Calu3 (cell line): ENCODE measurements around the gene CHI3L2. TPM values are rescaled to one million over a fixed set of nuclear protein-coding genes. Genes with fewer than 3 reads are reported as not detected.

Experiments used
- BruUV-seq: library from RNA; stranded (reverse); fragments of 400-500 nt; replicated peaks from 2 replicates; lab custom pipeline; 2021; lab: Mats Ljungman, UMichigan
- CTCF ChIA-PET: fragments of 300-600 bp; sonication (Branson Sonifier 250); formaldehyde crosslinking; loops from one replicate; lab custom pipeline; 2022; ENCODE audit warnings: antibody characterized with exemption; lab: Charles Lee
- DNase-seq: peaks from one replicate; pipeline ENCODE4 v3.0.0; 2022
- H3K27ac Mint-ChIP-seq: one replicate; pipeline ENCODE4 v1.8.0; 2022; ENCODE audit warnings: mixed read lengths; ENCODE audit not compliant: unreplicated experiment
- H3K27me3 Mint-ChIP-seq: one replicate; pipeline ENCODE4 v1.8.0; 2022; ENCODE audit warnings: mixed read lengths; ENCODE audit not compliant: unreplicated experiment
- H3K36me3 Mint-ChIP-seq: one replicate; pipeline ENCODE4 v1.8.0; 2022; ENCODE audit warnings: mild to moderate bottlenecking, moderate library complexity, mixed read lengths; ENCODE audit not compliant: insufficient read depth, unreplicated experiment
- H3K4me1 Mint-ChIP-seq: one replicate; pipeline ENCODE4 v1.8.0; 2022; ENCODE audit warnings: mild to moderate bottlenecking, low read depth, mixed read lengths; ENCODE audit not compliant: unreplicated experiment
- H3K4me3 Mint-ChIP-seq: one replicate; pipeline ENCODE4 v1.8.0; 2022; ENCODE audit warnings: mild to moderate bottlenecking, low read depth, moderate library complexity, mixed read lengths; ENCODE audit not compliant: unreplicated experiment
- H3K9me3 Mint-ChIP-seq: one replicate; pipeline ENCODE4 v1.8.0; 2022; ENCODE audit warnings: low read depth, mixed read lengths; ENCODE audit not compliant: unreplicated experiment
- intact Hi-C: fragments of 100-400 bp; cut with micrococcal nuclease; formaldehyde crosslinking; loops from one replicate; pipeline ENCODE4 v1.10.0; 2022; ENCODE audit not compliant: unreplicated experiment
- total RNA-seq: library from RNA; stranded (reverse); gene quantifications from 2 replicates; pipeline ENCODE4 v1.2.3, GENCODE V29; 2022
- TF ChIP-seq, protein P1 (sequence below): fragments of 200-600 bp; IDR thresholded peaks from one replicate; pipeline ENCODE4 v1.8.0; 2022; ENCODE audit warnings: antibody characterized with exemption; ENCODE audit not compliant: unreplicated experiment

CHI3L2 gene
- total RNA-seq, 1 experiment from 2014 or later: 0.52 TPM

DNA sequence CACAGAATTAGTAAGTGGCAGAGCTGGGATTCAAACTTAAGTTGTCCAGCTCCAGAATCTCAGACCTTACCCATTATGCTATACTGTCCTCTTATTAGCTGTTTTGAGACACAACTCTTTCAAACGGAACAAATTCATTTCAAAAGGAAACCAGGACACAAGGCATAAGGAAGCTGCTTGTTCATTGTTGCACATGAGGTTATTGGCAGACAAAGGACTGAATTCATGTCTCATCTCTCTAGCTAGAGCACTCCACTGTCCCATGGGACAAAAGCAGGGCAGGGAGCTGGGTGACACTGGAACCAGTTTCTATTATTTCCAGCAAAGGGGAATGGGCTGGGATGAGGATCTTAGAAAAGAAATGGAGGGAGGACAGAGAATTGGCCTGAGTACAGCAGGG is 26.4 kb downstream of the CHI3L2 start:
- Mint-ChIP-seq H3K36me3 (no peaks in the 10 kb centered on the region), H3K4me1 (no peaks in the 10 kb centered on the region), H3K4me3 (no peak overlapping the region), H3K27ac (no peak overlapping the region), H3K9me3 (no peaks in the 10 kb centered on the region), H3K27me3 (peaks cover 72% of the 10 kb centered on the region)
- intact Hi-C loops: no loop called here
- TF ChIP-seq, protein P1, sequence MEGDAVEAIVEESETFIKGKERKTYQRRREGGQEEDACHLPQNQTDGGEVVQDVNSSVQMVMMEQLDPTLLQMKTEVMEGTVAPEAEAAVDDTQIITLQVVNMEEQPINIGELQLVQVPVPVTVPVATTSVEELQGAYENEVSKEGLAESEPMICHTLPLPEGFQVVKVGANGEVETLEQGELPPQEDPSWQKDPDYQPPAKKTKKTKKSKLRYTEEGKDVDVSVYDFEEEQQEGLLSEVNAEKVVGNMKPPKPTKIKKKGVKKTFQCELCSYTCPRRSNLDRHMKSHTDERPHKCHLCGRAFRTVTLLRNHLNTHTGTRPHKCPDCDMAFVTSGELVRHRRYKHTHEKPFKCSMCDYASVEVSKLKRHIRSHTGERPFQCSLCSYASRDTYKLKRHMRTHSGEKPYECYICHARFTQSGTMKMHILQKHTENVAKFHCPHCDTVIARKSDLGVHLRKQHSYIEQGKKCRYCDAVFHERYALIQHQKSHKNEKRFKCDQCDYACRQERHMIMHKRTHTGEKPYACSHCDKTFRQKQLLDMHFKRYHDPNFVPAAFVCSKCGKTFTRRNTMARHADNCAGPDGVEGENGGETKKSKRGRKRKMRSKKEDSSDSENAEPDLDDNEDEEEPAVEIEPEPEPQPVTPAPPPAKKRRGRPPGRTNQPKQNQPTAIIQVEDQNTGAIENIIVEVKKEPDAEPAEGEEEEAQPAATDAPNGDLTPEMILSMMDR: no peak
- CTCF ChIA-PET: no interaction called here
- no peak for DNase-seq
- BruUV-seq: no TSS peak

DNA sequence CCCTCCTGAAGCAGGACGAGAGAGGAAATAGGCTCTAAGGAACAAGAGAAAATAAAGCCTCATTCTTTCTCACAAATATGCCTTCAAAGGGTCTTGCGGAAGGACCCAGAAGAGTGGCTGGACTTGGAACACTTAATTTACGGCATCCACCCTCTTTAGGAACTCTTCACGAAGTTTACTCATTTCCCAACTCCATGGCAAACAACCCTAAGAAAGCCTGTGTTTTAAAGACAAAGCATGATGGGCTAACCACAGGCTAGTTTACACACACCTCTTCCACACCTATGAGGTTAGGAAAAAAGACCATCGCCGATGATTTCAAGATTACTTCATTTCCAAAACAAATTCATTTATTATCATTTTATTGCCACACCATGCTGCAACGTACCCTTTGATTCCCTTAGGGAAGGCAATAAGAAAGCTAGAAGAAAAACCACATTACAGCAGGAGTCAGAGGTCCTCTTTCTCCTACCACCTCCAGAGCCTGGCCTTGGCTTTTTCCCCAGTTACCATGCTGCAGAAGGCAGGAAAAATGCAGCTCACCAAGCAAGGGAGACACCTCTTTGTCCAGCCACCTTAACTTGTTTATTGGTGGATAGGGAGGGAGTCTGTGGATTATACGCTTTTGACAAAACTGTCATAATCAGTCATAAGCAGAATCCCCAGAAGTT is 29.6 kb downstream of the CHI3L2 start:
- Mint-ChIP-seq H3K36me3 (no peaks in the 10 kb centered on the region), H3K27ac (no peak overlapping the region), H3K4me1 (no peaks in the 10 kb centered on the region), H3K4me3 (no peak overlapping the region), H3K9me3 (no peaks in the 10 kb centered on the region), H3K27me3 (peaks cover 57% of the 10 kb centered on the region)
- TF ChIP-seq, protein P1: no peak
- intact Hi-C loops: no loop called here
- CTCF ChIA-PET: no interaction called here
- DNase-seq: no peak
- BruUV-seq: no TSS peak

DNA sequence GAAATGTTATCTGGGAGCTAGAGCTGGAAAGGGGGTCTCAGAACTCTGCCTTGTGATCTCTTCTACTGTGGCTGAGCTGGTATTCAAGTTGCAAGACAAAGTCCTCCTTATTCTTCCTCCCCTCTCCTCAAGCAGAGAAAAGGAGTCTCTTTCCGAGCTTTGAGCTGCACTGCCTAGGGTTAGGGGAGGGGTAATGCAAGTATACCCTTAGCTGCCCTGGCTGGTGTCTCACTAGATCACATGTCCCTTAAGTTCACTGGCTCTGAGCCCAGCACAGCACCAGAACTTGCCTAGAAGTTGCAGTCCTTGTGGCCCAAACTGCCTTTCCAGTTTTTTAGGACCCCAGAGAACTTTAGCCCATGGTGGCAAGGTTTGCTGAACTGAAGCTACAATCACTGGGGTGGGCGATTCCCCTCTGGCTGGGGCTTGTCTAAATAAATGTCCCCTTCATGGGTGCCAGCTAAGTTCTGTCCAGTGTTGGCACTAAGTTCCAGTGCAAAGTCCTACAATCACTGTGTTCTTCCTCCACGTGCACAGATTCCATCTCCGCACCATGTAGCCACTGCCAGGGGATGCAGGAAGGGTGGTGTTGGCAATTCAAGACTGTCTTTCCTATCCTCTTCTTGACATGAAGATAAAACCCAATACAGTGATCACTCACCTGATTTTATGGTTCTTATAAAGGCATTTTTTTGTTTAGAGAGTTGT is 40.4 kb downstream of the CHI3L2 start:
- Mint-ChIP-seq H3K36me3 (no peaks in the 10 kb centered on the region), H3K9me3 (no peaks in the 10 kb centered on the region), H3K27ac (no peak overlapping the region), H3K4me1 (no peaks in the 10 kb centered on the region), H3K4me3 (no peak overlapping the region), H3K27me3 (peaks cover 38% of the 10 kb centered on the region)
- no peak for DNase-seq
- no TSS peak for BruUV-seq
- intact Hi-C loops: no loop called here
- CTCF ChIA-PET: no interaction called here
- TF ChIP-seq, protein P1: no peak

GRCh38 chr1:111269825-111270406 is 42.4 kb downstream of the CHI3L2 start:
- DNase-seq: no peak
- Mint-ChIP-seq H3K9me3 (no peaks in the 10 kb centered on the region), H3K27ac (no peak overlapping the region), H3K27me3 (peaks cover 22% of the 10 kb centered on the region), H3K36me3 (no peaks in the 10 kb centered on the region), H3K4me3 (no peak overlapping the region), H3K4me1 (no peaks in the 10 kb centered on the region)
- CTCF ChIA-PET: no interaction called here
- no TSS peak for BruUV-seq
- TF ChIP-seq, protein P1: no peak
- intact Hi-C loops: no loop called here
